HepG2 (cell line): ENCODE measurements around the gene WNT1. TPM values are rescaled to one million over a fixed set of nuclear protein-coding genes. Genes with fewer than 3 reads are reported as not detected.
A peak's percentile ranks its signal among the peaks of the same experiment; 100 is the strongest.

Source experiments
- ATF7-NPFF ChIP-seq: sonication (generic); formaldehyde crosslinking; IDR thresholded peaks from 2 replicates; pipeline ENCODE4 v1.8.1; 2023; ENCODE audit warnings: mild to moderate bottlenecking, low read depth, missing genetic modification reagents, moderate library complexity
- BCLAF1 ChIP-seq: fragments of 450-650 bp; IDR thresholded peaks from 2 replicates; pipeline ENCODE4 v1.6.1; 2017; ENCODE audit warnings: mild to moderate bottlenecking
- BORCS8-MEF2B ChIP-seq: sonication (generic); formaldehyde crosslinking; IDR thresholded peaks from 2 replicates; pipeline ENCODE4 v1.8.0; 2022; ENCODE audit warnings: mild to moderate bottlenecking, missing genetic modification reagents
- NFE2 ChIP-seq: sonication (generic); formaldehyde crosslinking; IDR thresholded peaks from 2 replicates; pipeline ENCODE4 v1.4.0; 2020; ENCODE audit warnings: missing genetic modification reagents
- NFE2L1 ChIP-seq: sonication (generic); formaldehyde crosslinking; IDR thresholded peaks from 2 replicates; pipeline ENCODE4 v1.4.0; 2020; ENCODE audit warnings: missing genetic modification reagents, mild to moderate bottlenecking, borderline replicate concordance
- PAF1 ChIP-seq: IDR thresholded peaks from 2 replicates; pipeline ENCODE4 v1.6.1; 2016; ENCODE audit warnings: missing genetic modification reagents, missing compliant biosample characterization
- POLR2AphosphoS5 ChIP-seq: IDR thresholded peaks from 2 replicates; pipeline ENCODE4 v1.6.1; 2012; ENCODE audit warnings: low read depth, low read length
- RFX1 ChIP-seq: fragments of 450-650 bp; IDR thresholded peaks from 2 replicates; pipeline ENCODE4 v1.6.1; 2017
- SAFB2 ChIP-seq: sonication (generic); formaldehyde crosslinking; IDR thresholded peaks from 2 replicates; pipeline ENCODE4 v1.5.1; 2020; ENCODE audit warnings: missing genetic modification reagents, low read depth, mild to moderate bottlenecking, borderline replicate concordance
- SCMH1 ChIP-seq: sonication (generic); formaldehyde crosslinking; IDR thresholded peaks from 2 replicates; pipeline ENCODE4 v1.9.0; 2021; ENCODE audit warnings: missing genetic modification reagents, mild to moderate bottlenecking, borderline replicate concordance
- TCF12 ChIP-seq, 2 experiments: fragments of 450-650 bp in 1 of 2; sonication (generic) in 1 of 2; formaldehyde crosslinking in 1 of 2; IDR thresholded peaks; 2 replicates each; pipeline versions ENCODE4 v1.6.1 to v1.8.0; 2017 to 2022; ENCODE audit warnings: antibody characterized with exemption in 1 of 2, mild to moderate bottlenecking in 1 of 2, missing genetic modification reagents in 1 of 2, moderate library complexity in 1 of 2
- YEATS4 ChIP-seq: sonication (generic); formaldehyde crosslinking; IDR thresholded peaks from 2 replicates; pipeline ENCODE4 v1.4.0; 2020; ENCODE audit warnings: missing genetic modification reagents, borderline replicate concordance
- ZNF12 ChIP-seq: sonication (generic); formaldehyde crosslinking; IDR thresholded peaks from 2 replicates; pipeline ENCODE4 v1.5.0; 2020; ENCODE audit warnings: missing genetic modification reagents
- ZNF260 ChIP-seq: sonication (generic); formaldehyde crosslinking; IDR thresholded peaks from 2 replicates; pipeline ENCODE4 v1.4.0; 2020; ENCODE audit warnings: missing genetic modification reagents, low read depth, mild to moderate bottlenecking, borderline replicate concordance
- ZNF775 ChIP-seq: sonication (generic); formaldehyde crosslinking; IDR thresholded peaks from 2 replicates; pipeline ENCODE4 v1.4.0; 2020; ENCODE audit warnings: missing genetic modification reagents, mild to moderate bottlenecking, moderate library complexity, borderline replicate concordance
- polyA plus RNA-seq, 8 experiments: library from polyadenylated mRNA; depleted of rRNA in 3 of 8; stranded (reverse) in 7 of 8; unstranded in 1 of 8; fragments of >200 nt; fragmentation: Illumina TruSeq in 4 of 8; extraction: Trizol in 4 of 8; gene quantifications; 2 replicates each; pipeline versions ENCODE4 v1.2.1 to v1.2.3, GENCODE V29; 2011 to 2016; ENCODE audit warnings: low read depth in 4 of 8, missing spikeins in 1 of 8, mixed read lengths in 1 of 8; ENCODE audit not compliant: insufficient read depth in 1 of 8
- total RNA-seq, 5 experiments: library from RNA; depleted of rRNA; stranded (reverse); fragments of >200 nt; fragmentation: Illumina TruSeq; extraction: Trizol; gene quantifications; 2 replicates each; pipeline ENCODE4 v1.2.3, GENCODE V29; 2016; ENCODE audit warnings: low read depth in 1 of 5
- TF ChIP-seq, protein P1 (sequence below): sonication (generic); formaldehyde crosslinking; IDR thresholded peaks from 2 replicates; pipeline ENCODE4 v1.4.0; 2020; ENCODE audit warnings: mild to moderate bottlenecking, missing genetic modification reagents, borderline replicate concordance
- TF ChIP-seq, protein P2 (sequence below): sonication (generic); formaldehyde crosslinking; IDR thresholded peaks from 2 replicates; pipeline ENCODE4 v1.4.0; 2020; ENCODE audit warnings: missing genetic modification reagents, mild to moderate bottlenecking, borderline replicate concordance
- TF ChIP-seq, protein P3 (sequence below): sonication (generic); formaldehyde crosslinking; IDR thresholded peaks from 2 replicates; pipeline ENCODE4 v1.8.1; 2023; ENCODE audit warnings: mild to moderate bottlenecking, moderate library complexity, missing genetic modification reagents

Gene WNT1
- total and polyA plus RNA-seq, 2 of the 13 experiments (the other 11 are each of a cell fraction or from before 2014, with no cell fraction given), result not detected

GRCh38 chr12:49018261-49019119 lies 40.4 kb downstream of the WNT1 start, which contains the start of gene PRKAG1 (continued):
- TF ChIP-seq, protein P1, sequence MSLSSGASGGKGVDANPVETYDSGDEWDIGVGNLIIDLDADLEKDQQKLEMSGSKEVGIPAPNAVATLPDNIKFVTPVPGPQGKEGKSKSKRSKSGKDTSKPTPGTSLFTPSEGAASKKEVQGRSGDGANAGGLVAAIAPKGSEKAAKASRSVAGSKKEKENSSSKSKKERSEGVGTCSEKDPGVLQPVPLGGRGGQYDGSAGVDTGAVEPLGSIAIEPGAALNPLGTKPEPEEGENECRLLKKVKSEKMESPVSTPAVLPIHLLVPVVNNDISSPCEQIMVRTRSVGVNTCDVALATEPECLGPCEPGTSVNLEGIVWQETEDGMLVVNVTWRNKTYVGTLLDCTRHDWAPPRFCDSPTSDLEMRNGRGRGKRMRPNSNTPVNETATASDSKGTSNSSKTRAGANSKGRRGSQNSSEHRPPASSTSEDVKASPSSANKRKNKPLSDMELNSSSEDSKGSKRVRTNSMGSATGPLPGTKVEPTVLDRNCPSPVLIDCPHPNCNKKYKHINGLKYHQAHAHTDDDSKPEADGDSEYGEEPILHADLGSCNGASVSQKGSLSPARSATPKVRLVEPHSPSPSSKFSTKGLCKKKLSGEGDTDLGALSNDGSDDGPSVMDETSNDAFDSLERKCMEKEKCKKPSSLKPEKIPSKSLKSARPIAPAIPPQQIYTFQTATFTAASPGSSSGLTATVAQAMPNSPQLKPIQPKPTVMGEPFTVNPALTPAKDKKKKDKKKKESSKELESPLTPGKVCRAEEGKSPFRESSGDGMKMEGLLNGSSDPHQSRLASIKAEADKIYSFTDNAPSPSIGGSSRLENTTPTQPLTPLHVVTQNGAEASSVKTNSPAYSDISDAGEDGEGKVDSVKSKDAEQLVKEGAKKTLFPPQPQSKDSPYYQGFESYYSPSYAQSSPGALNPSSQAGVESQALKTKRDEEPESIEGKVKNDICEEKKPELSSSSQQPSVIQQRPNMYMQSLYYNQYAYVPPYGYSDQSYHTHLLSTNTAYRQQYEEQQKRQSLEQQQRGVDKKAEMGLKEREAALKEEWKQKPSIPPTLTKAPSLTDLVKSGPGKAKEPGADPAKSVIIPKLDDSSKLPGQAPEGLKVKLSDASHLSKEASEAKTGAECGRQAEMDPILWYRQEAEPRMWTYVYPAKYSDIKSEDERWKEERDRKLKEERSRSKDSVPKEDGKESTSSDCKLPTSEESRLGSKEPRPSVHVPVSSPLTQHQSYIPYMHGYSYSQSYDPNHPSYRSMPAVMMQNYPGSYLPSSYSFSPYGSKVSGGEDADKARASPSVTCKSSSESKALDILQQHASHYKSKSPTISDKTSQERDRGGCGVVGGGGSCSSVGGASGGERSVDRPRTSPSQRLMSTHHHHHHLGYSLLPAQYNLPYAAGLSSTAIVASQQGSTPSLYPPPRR (CRISPR knock-in tag), result no peak
- TF ChIP-seq SAFB2, result 0 out of 2 replicates have a peak, but pooled peaks have one; percentile 42
- TF ChIP-seq, protein P2, sequence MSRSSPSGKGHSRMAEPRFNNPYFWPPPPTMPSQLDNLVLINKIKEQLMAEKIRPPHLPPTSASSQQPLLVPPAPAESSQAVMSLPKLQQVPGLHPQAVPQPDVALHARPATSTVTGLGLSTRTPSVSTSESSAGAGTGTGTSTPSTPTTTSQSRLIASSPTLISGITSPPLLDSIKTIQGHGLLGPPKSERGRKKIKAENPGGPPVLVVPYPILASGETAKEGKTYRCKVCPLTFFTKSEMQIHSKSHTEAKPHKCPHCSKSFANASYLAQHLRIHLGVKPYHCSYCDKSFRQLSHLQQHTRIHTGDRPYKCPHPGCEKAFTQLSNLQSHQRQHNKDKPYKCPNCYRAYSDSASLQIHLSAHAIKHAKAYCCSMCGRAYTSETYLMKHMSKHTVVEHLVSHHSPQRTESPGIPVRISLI (CRISPR knock-in tag), result no peak
- TF ChIP-seq POLR2AphosphoS5, result peak; percentile 90; the same call in 1 of the 2 replicates
- peak; percentile 72; the same call in 1 of the 2 replicates for TF ChIP-seq YEATS4
- peak; percentile 45 for TF ChIP-seq PAF1 (CRISPR knock-in tag)
- TF ChIP-seq ZNF775, result no peak
- no peak for TF ChIP-seq BCLAF1
- peak; percentile 56; the same call in 1 of the 2 replicates for TF ChIP-seq ATF7-NPFF (CRISPR knock-in tag)
- no peak for TF ChIP-seq SCMH1 (CRISPR knock-in tag)
- TF ChIP-seq, protein P3, sequence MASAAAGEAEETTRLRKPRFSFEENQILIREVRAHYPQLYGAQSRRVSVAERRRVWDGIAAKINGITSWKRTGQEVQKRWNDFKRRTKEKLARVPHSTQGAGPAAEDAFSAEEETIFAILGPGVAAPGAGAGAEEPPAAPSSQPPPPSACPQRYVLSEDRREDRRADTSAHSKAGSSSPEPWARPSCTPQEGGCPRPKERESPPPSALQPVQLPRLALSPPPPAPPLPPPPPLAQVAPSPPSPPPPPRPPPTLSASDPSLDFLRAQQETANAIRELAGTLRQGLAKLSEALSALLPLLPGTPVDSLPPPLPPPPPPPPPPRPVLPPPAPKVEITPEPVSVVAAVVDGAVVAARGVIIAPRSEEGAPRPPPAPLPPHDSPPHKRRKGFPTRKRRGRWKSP (CRISPR knock-in tag), result no peak
- TF ChIP-seq NFE2L1 (CRISPR knock-in tag), result no peak
- TF ChIP-seq TCF12 (IDR thresholded peaks at IDR 0.05), result no peak
- TF ChIP-seq TCF12 (CRISPR knock-in tag; IDR thresholded peaks at IDR 0.05), result no peak
- no peak for TF ChIP-seq RFX1
- no peak for TF ChIP-seq ZNF260 (CRISPR knock-in tag)
- peak; percentile 68; the same call in 1 of the 2 replicates for TF ChIP-seq BORCS8-MEF2B (CRISPR knock-in tag)
- no peak for TF ChIP-seq ZNF12 (CRISPR knock-in tag)
- TF ChIP-seq NFE2 (CRISPR knock-in tag), result no peak
